GM23248 (cell line): ENCODE results near the gene TNF. TPM values are rescaled to one million over a fixed set of nuclear protein-coding genes. Genes with fewer than 3 reads are reported as not detected.

Source experiments
- DNase-seq: peaks from one replicate; pipeline ENCODE4 v3.0.0-alpha.2; 2015
- H2AFZ ChIP-seq: fragments of 200-600 bp; sonication (generic); 2 replicates; pipeline ENCODE4 v1.6.1; 2016; ENCODE audit warnings: antibody characterized with exemption
- H3F3A ChIP-seq: fragments of 200-600 bp; sonication (generic); 2 replicates; pipeline ENCODE4 v1.6.1; 2016; ENCODE audit warnings: mild to moderate bottlenecking, antibody characterized with exemption, mixed run types; ENCODE audit not compliant: insufficient read depth
- H3K27ac ChIP-seq: fragments of 200-600 bp; sonication (generic); 2 replicates; pipeline ENCODE4 v1.5.1; 2016; ENCODE audit warnings: mild to moderate bottlenecking
- H3K27me3 ChIP-seq: fragments of 200-600 bp; sonication (generic); replicated peaks from 2 replicates; pipeline ENCODE4 v1.6.1; 2016; ENCODE audit warnings: mild to moderate bottlenecking; ENCODE audit not compliant: insufficient read depth
- H3K36me3 ChIP-seq: fragments of 200-600 bp; sonication (generic); 2 replicates; pipeline ENCODE4 v1.6.1; 2016; ENCODE audit warnings: low read depth, mild to moderate bottlenecking
- H3K4me1 ChIP-seq: fragments of 200-600 bp; sonication (generic); 2 replicates; pipeline ENCODE4 v1.6.1; 2016; ENCODE audit warnings: mild to moderate bottlenecking; ENCODE audit not compliant: insufficient read depth
- H3K4me2 ChIP-seq: fragments of 200-600 bp; sonication (generic); one replicate; pipeline ENCODE4 v1.6.1; 2016; ENCODE audit warnings: mild to moderate bottlenecking; ENCODE audit not compliant: unreplicated experiment
- H3K4me3 ChIP-seq: fragments of 200-600 bp; sonication (generic); 2 replicates; pipeline ENCODE4 v1.5.1; 2016; ENCODE audit warnings: mild to moderate bottlenecking
- H3K79me2 ChIP-seq: fragments of 200-600 bp; sonication (generic); 2 replicates; pipeline ENCODE4 v1.6.1; 2016; ENCODE audit warnings: mild to moderate bottlenecking; ENCODE audit not compliant: insufficient read depth
- H3K9ac ChIP-seq: fragments of 200-600 bp; sonication (generic); 2 replicates; pipeline ENCODE4 v1.6.1; 2016; ENCODE audit warnings: mild to moderate bottlenecking
- H3K9me2 ChIP-seq: fragments of 200-600 bp; sonication (generic); 2 replicates; pipeline ENCODE4 v1.6.1; 2016; ENCODE audit warnings: mixed run types, mild to moderate bottlenecking, moderate library complexity; ENCODE audit not compliant: insufficient read depth
- H3K9me3 ChIP-seq: fragments of 200-600 bp; sonication (generic); one replicate; pipeline ENCODE4 v1.6.1; 2017; ENCODE audit warnings: low read depth
- H4K20me1 ChIP-seq: fragments of 200-600 bp; sonication (generic); 2 replicates; pipeline ENCODE4 v1.6.0; 2016; ENCODE audit not compliant: insufficient read depth
- EZH2 ChIP-seq: fragments of 200-600 bp; sonication (generic); IDR thresholded peaks from 2 replicates; pipeline ENCODE4 v1.6.1; 2018; ENCODE audit warnings: antibody characterized with exemption, mild to moderate bottlenecking; ENCODE audit not compliant: insufficient read depth, poor library complexity, severe bottlenecking
- EZH2phosphoT487 ChIP-seq: fragments of 200-600 bp; sonication (generic); IDR thresholded peaks from 2 replicates; pipeline ENCODE4 v1.6.1; 2018; ENCODE audit warnings: antibody characterized with exemption, moderate library complexity, mild to moderate bottlenecking, low read depth; ENCODE audit not compliant: insufficient read depth
- WGBS, 2 experiments: methylation state at CpG; one replicate each; pipeline ENCODE4 v1.1.6; 2015 to 2017; ENCODE audit warnings: low lambda C conversion rate in 2 of 2, low coverage in 1 of 2; ENCODE audit errors: missing lambda C conversion rate in 2 of 2; 5-methylcytosine and 5-hydroxymethylcytosine counted together
- in situ Hi-C: fragments of 300-500 bp; cut with MboI; formaldehyde crosslinking; loops from 2 replicates; pipeline ENCODE4 v1.15.0; 2020
- polyA plus RNA-seq: library from polyadenylated mRNA; unstranded; fragments of >200 nt; fragmentation: Nextera tagmentation; extraction: Ambion mirVana; gene quantifications from 2 replicates; pipeline ENCODE4 v1.2.1, GENCODE V29; 2016
- total RNA-seq: library from RNA; depleted of rRNA; stranded (reverse); fragments of >200 nt; shearing (Covaris generic); gene quantifications from 2 replicates; pipeline ENCODE4 v1.2.3, GENCODE V29; 2014

TNF gene
- total and polyA plus RNA-seq, 2 experiments from 2014 or later, result 0.11 TPM; not detected in 1

DNA sequence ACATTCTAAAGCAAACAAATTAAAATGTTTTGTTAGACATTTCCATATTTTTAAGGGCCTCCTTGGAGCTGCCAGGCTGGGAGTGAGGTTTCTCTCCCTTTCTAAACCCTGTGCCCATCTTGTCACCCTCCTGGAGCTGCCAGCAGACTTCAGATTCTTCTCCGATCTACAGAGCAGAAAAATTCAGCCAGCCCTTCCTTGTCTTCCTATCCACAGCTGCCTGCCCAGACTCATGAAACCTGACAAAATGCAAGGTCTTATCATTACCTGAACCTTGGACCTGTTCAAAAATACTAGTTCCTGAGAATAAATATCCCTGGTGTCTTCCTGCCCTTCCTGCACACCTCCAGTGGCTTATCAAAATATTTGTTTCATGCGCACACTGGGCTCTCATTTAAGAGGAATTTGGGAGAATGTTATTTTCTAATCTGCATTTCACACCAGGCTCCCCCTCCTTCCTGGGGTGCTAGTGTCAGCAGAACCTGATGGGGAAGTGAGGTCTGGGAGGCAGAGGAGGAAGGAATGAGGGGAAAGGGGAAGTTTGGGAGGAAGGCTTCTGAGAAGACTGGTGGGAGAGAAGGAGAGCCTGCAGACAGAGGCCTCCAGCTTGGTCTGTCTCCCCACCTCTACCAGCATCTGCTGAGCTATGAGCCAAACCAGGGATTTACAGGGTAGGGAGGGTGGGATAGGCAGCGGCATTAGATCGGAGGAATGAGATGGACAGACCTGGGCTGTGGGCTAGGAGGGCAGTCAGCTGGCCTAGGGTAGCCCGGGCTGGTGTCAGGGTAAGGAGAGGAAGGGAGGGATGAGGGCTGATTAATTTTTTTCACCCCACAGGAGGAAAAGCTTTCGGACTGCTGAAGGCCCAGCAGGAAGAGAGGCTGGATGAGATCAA lies 39.6 kb downstream of the TNF start, which contains the start of gene AIF1:
AIF1 (plus strand) TSS at position 551 of the 895 bp plus-strand sequence; CDS start at position 647, 96 bp downstream.
- Histone ChIP-seq H3K4me1 (no peaks in the 10 kb centered on the region), H3K4me2 (no peak within 1 kb of the TSS), H3K9me3 (no peaks in the 10 kb centered on the region), H3K4me3 (no peak within 1 kb of the TSS), H2AFZ (no peak within 1 kb of the TSS), H3K9ac (no peak within 1 kb of the TSS), H3K79me2 (no peaks in the 10 kb centered on the region), H3K36me3 (no peaks in the 10 kb centered on the region), H3K27me3 (no peaks in the 10 kb centered on the region), H3K9me2 (no peaks in the 10 kb centered on the region), H4K20me1 (no peaks in the 10 kb centered on the region), H3K27ac (no peak within 1 kb of the TSS), H3F3A (peaks cover 10% of the 10 kb centered on the region)
- in situ Hi-C loops, result no loop called here
- DNase-seq, result no peak
- TF ChIP-seq EZH2phosphoT487, result no peak
- TF ChIP-seq EZH2, result no peak
- 59 to 68% methylated on average over 6 of the region's 6 CpGs for WGBS, 2 experiments

DNA sequence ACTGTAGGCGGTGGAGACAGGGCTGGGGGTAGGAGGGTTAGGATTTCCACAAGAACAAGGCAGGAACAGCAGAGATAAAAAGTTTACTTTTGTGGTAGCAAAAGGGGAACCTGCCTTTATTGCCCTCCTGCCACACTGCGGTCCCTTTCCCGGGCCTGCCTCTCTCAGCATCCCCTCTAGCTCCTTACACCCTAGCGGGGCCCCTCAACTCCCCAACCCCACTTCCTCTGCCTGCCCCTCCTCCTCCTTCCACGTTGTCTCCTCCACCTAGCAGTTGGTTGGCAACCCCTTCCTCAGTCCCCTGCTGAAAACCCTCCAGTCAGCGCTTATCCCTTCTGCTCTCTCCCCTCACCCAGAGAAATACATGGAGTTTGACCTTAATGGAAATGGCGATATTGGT lies 40.4 kb downstream of the TNF start:
- WGBS, 2 experiments, result 54 to 58% methylated on average over 7 of the region's 7 CpGs
- TF ChIP-seq EZH2, result no peak
- no peak for TF ChIP-seq EZH2phosphoT487

DNA sequence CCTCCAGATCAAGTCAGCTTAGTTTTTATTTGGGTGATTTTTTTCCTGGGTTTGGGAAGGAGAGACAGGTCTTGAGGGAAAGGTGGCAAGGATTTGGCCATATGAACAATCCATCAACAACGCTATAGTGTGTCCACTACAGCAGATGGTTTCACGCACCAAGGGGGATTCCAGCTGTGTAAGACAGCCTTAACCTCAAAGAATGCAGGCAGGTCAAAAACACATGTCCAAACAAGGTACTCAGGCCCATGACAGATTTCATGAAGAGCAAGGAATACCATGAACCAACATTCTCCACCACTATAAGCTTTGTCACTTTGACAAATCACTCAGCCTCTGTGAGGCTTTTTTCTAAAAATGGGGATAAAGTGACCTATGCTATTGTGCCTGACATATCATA lies 41.6 kb downstream of the TNF start:
- H3K27me3 ChIP-seq, result no peaks in the 10 kb centered on the region
- in situ Hi-C loops, result no loop called here

More for the DNA sequence above, 40.4 kb downstream of the TNF start:
- no peak overlapping the region for H3K4me3 ChIP-seq
- DNase-seq, result no peak
- H3K9me2 ChIP-seq, result no peaks in the 10 kb centered on the region
- H3K27me3 ChIP-seq, result no peaks in the 10 kb centered on the region
- H3F3A ChIP-seq, result peaks cover 10% of the 10 kb centered on the region
- no peak overlapping the region for H3K4me2 ChIP-seq
- no peaks in the 10 kb centered on the region for H3K36me3 ChIP-seq
- in situ Hi-C loops, result no loop called here
- H2AFZ ChIP-seq, result no peak overlapping the region
- H3K4me1 ChIP-seq, result no peaks in the 10 kb centered on the region
- no peak overlapping the region for H3K9ac ChIP-seq
- no peaks in the 10 kb centered on the region for H3K9me3 ChIP-seq
- peaks cover 2% of the 10 kb centered on the region for H3K79me2 ChIP-seq
- no peaks in the 10 kb centered on the region for H4K20me1 ChIP-seq
- no peak overlapping the region for H3K27ac ChIP-seq

DNA sequence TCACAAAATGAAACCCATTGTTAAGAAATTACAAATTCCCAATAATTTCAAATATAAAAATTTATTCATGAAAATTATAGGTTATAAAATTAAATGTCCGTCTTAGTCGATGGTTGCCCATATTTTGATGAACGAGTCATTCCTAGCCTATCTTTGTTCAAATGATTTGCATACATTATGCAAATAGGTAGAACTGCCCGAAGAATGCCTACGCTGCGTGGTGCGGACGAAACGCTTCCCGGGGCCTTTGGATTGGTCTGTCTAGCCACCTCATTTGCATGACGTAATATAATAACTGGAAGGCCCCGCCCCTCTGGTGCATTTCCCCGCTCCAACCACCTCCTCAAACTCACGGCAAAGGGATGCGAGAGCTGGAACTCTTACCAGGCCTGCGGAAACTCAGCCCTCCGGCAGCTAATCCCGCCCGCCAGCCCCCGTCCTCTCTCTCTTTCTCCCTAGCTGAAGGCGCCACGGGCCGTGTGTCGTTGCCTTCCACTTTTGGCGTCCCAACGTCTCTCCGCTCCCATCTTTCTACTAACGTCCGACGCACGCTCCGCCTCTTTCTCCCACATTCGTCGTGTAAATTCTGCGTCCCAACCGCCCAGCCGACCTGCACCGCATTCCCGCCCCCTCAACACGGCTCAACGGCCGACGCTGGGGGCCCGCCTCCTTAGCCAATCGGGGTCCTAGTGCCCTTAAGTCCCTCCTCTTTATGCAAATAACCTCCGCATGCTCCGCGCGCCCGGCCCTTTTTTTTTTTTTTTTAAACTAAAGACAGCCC lies 44.6 kb downstream of the TNF start:
- peak overlapping the region; percentile 99 for H3K4me2 ChIP-seq
- H3K4me1 ChIP-seq, result 0 out of 2 replicates have a peak, but pooled peaks cover 14% of the 10 kb centered on the region
- no peaks in the 10 kb centered on the region for H3K9me2 ChIP-seq
- H3K4me3 ChIP-seq, result peak overlapping the region; percentile 95
- WGBS, 2 experiments, result 0 to 1% methylated on average over 34 to 50 of the region's 50 CpGs
- H3F3A ChIP-seq, result peaks cover 20% of the 10 kb centered on the region
- H3K27me3 ChIP-seq, result no peaks in the 10 kb centered on the region
- peak; percentile 100 for DNase-seq
- H3K9ac ChIP-seq, result peak overlapping the region; percentile 99
- H2AFZ ChIP-seq, result peak overlapping the region; percentile 78
- peaks cover 45% of the 10 kb centered on the region for H3K79me2 ChIP-seq
- peak overlapping the region; percentile 97 for H3K27ac ChIP-seq
- H4K20me1 ChIP-seq, result peaks cover 7% of the 10 kb centered on the region; the same call in 1 of the 2 replicates
- in situ Hi-C loops, result no loop called here
- peaks cover 20% of the 10 kb centered on the region for H3K36me3 ChIP-seq
- TF ChIP-seq EZH2 (no peak), EZH2phosphoT487 (no peak)
- H3K9me3 ChIP-seq, result no peaks in the 10 kb centered on the region

More for the DNA sequence above, 41.6 kb downstream of the TNF start:
- Histone ChIP-seq H3K79me2 (peaks cover 15% of the 10 kb centered on the region), H3K9me2 (no peaks in the 10 kb centered on the region), H3K4me1 (0 out of 2 replicates have a peak, but pooled peaks cover 4% of the 10 kb centered on the region), H2AFZ (no peak overlapping the region), H3K27ac (no peak overlapping the region), H3F3A (peaks cover 19% of the 10 kb centered on the region), H3K9me3 (no peaks in the 10 kb centered on the region), H3K4me2 (no peak overlapping the region), H3K4me3 (no peak overlapping the region), H4K20me1 (no peaks in the 10 kb centered on the region), H3K36me3 (no peaks in the 10 kb centered on the region), H3K9ac (no peak overlapping the region)
- DNase-seq, result no peak
- WGBS, 2 experiments, result 73 to 75% methylated on average over 2 of the region's 2 CpGs
- TF ChIP-seq EZH2 (no peak), EZH2phosphoT487 (no peak)
